H1 (cell line): ENCODE results near the gene MFN1. TPM values are rescaled to one million over a fixed set of nuclear protein-coding genes. Genes with fewer than 3 reads are reported as not detected.

Experiments used
- CTCF ChIA-PET: fragments of 300-600 bp; sonication (Branson Sonifier 250); formaldehyde crosslinking; loops from one replicate; lab custom pipeline; 2021; ENCODE audit not compliant: partially characterized antibody; lab: Charles Lee
- POLR2A ChIA-PET: fragments of 300-600 bp; sonication (Branson Sonifier 250); formaldehyde crosslinking; loops from one replicate; lab custom pipeline; 2021; ENCODE audit warnings: inconsistent platforms; ENCODE audit not compliant: partially characterized antibody; lab: Charles Lee
- DNase-seq, 2 experiments: peaks; one replicate each; pipeline versions ENCODE4 v3.0.0 to v3.0.0-alpha.2; 2010 to 2022; ENCODE audit warnings: low spot score in 2 of 2, low read depth in 1 of 2, mixed read lengths in 1 of 2
- FAIRE-seq: peaks from 2 replicates; lab custom pipeline; 2011; peaks lifted over from hg19 to GRCh38; lab: Jason Lieb, UNC
- H2AFZ ChIP-seq: 2 replicates; pipeline ENCODE4 v1.8.1; 2012; ENCODE audit warnings: low read length, inconsistent platforms
- H2AK5ac ChIP-seq: 2 replicates; pipeline ENCODE4 v1.6.1; 2013; ENCODE audit warnings: low read depth, low read length
- H2BK120ac ChIP-seq: replicated peaks from 2 replicates; pipeline ENCODE3; 2013; ENCODE audit warnings: low read depth, low read length, inconsistent platforms
- H2BK12ac ChIP-seq: 2 replicates; pipeline ENCODE4 v1.6.1; 2013; ENCODE audit warnings: low read depth, low read length
- H2BK15ac ChIP-seq: 2 replicates; pipeline ENCODE4 v1.6.1; 2013; ENCODE audit warnings: low read length
- H2BK20ac ChIP-seq: 2 replicates; pipeline ENCODE4 v1.6.1; 2013; ENCODE audit warnings: low read length
- H2BK5ac ChIP-seq: 2 replicates; pipeline ENCODE4 v1.6.1; 2013; ENCODE audit warnings: low read depth, low read length
- H3K14ac ChIP-seq: 2 replicates; pipeline ENCODE4 v1.6.1; 2013; ENCODE audit warnings: inconsistent platforms; ENCODE audit not compliant: insufficient read length
- H3K18ac ChIP-seq: 2 replicates; pipeline ENCODE4 v1.6.1; 2013; ENCODE audit warnings: low read length; ENCODE audit errors: extremely low read depth
- H3K23ac ChIP-seq: 2 replicates; pipeline ENCODE4 v1.6.1; 2013; ENCODE audit warnings: inconsistent platforms; ENCODE audit not compliant: insufficient read length
- H3K23me2 ChIP-seq: 2 replicates; pipeline ENCODE4 v1.6.1; 2013; ENCODE audit warnings: low read depth, low read length
- H3K27ac ChIP-seq: 2 replicates; pipeline ENCODE4 v1.6.1; 2011; ENCODE audit warnings: low read depth, low read length, inconsistent platforms
- H3K27me3 ChIP-seq, 4 experiments: replicated peaks in 1 of 4; 1 replicate in 1 of 4; 2 replicates in 3 of 4; pipeline versions ENCODE4 v1.6.1 to v1.8.1; 2011 to 2013; ENCODE audit warnings: low read length in 3 of 4, mild to moderate bottlenecking in 3 of 4, inconsistent platforms in 2 of 4, mixed read lengths in 2 of 4, moderate library complexity in 1 of 4; ENCODE audit not compliant: control insufficient read depth in 3 of 4, insufficient read depth in 3 of 4; ENCODE audit errors: extremely low read depth in 1 of 4
- H3K36me3 ChIP-seq, 4 experiments: 2 replicates each; pipeline versions ENCODE4 v1.6.1 to v1.8.1; 2011 to 2013; ENCODE audit warnings: mild to moderate bottlenecking in 4 of 4, low read length in 3 of 4, moderate library complexity in 2 of 4, control low read depth in 1 of 4, inconsistent platforms in 1 of 4; ENCODE audit not compliant: insufficient read depth in 4 of 4, control insufficient read depth in 2 of 4
- H3K4ac ChIP-seq: replicated peaks from 2 replicates; pipeline ENCODE3; 2013; ENCODE audit warnings: low read length, low read depth, mixed read lengths, inconsistent platforms; ENCODE audit not compliant: insufficient read length
- H3K4me1 ChIP-seq, 4 experiments: replicated peaks in 1 of 4; 1 replicate in 1 of 4; 2 replicates in 3 of 4; pipeline versions ENCODE4 v1.6.1 to v1.8.1; 2011 to 2013; ENCODE audit warnings: low read length in 3 of 4, inconsistent platforms in 2 of 4, mixed read lengths in 1 of 4; ENCODE audit not compliant: insufficient read depth in 4 of 4, control insufficient read depth in 3 of 4
- H3K4me2 ChIP-seq, 2 experiments: 2 replicates each; pipeline versions ENCODE4 v1.6.1 to v1.8.1; 2011 to 2013; ENCODE audit warnings: low read depth in 2 of 2, low read length in 2 of 2, control low read depth in 1 of 2, inconsistent platforms in 1 of 2, mild to moderate bottlenecking in 1 of 2; ENCODE audit not compliant: insufficient read depth in 1 of 2
- H3K4me3 ChIP-seq, 4 experiments: fragments of 200-600, 300-600 bp in 1 of 4; sonication (generic), shearing (Covaris generic), sonication (Bioruptor Twin) in 1 of 4; 2 replicates each; pipeline versions ENCODE4 v1.5.1 to v1.8.1; 2011 to 2016; ENCODE audit warnings: low read length in 4 of 4, low read depth in 3 of 4, control low read depth in 2 of 4, inconsistent platforms in 2 of 4, mild to moderate bottlenecking in 2 of 4, mixed read lengths in 1 of 4, moderate library complexity in 1 of 4; ENCODE audit not compliant: insufficient read depth in 2 of 4; ENCODE audit errors: extremely low read depth in 1 of 4
- H3K56ac ChIP-seq: replicated peaks from 2 replicates; pipeline ENCODE3; 2013; ENCODE audit warnings: low read depth, mild to moderate bottlenecking, mixed read lengths, low read length, inconsistent platforms; ENCODE audit not compliant: insufficient read length
- H3K79me1 ChIP-seq: 2 replicates; pipeline ENCODE4 v1.6.1; 2013; ENCODE audit warnings: low read depth, low read length, control low read depth
- H3K79me2 ChIP-seq, 2 experiments: 2 replicates each; pipeline versions ENCODE4 v1.6.1 to v1.8.1; 2012 to 2013; ENCODE audit warnings: low read length in 2 of 2, mild to moderate bottlenecking in 2 of 2, inconsistent platforms in 1 of 2; ENCODE audit not compliant: insufficient read depth in 2 of 2, control insufficient read depth in 1 of 2
- H3K9ac ChIP-seq, 4 experiments: replicated peaks in 1 of 4; 1 replicate in 1 of 4; 2 replicates in 3 of 4; pipeline versions ENCODE4 v1.6.1 to v1.8.1; 2011 to 2013; ENCODE audit warnings: low read depth in 3 of 4, low read length in 3 of 4, control low read depth in 2 of 4, mild to moderate bottlenecking in 2 of 4, moderate library complexity in 2 of 4, inconsistent platforms in 1 of 4; ENCODE audit errors: extremely low read depth in 1 of 4
- H3K9me3 ChIP-seq, 2 experiments: 2 replicates each; pipeline versions ENCODE4 v1.6.1 to v1.8.1; 2012 to 2013; ENCODE audit warnings: mild to moderate bottlenecking in 2 of 2, moderate library complexity in 2 of 2, control low read depth in 1 of 2, inconsistent platforms in 1 of 2, low read depth in 1 of 2, low read length in 1 of 2, mixed read lengths in 1 of 2; ENCODE audit not compliant: insufficient read depth in 2 of 2
- H4K20me1 ChIP-seq, 2 experiments: replicated peaks in 1 of 2; 2 replicates each; pipeline versions ENCODE3 to v1.8.1; 2011 to 2013; ENCODE audit warnings: inconsistent platforms in 2 of 2, low read length in 2 of 2, mild to moderate bottlenecking in 1 of 2; ENCODE audit not compliant: insufficient read depth in 2 of 2, control insufficient read depth in 1 of 2
- H4K5ac ChIP-seq: 2 replicates; pipeline ENCODE4 v1.6.1; 2013; ENCODE audit warnings: low read length, low read depth, mixed read lengths, inconsistent platforms; ENCODE audit not compliant: insufficient read length
- H4K8ac ChIP-seq: 2 replicates; pipeline ENCODE4 v1.8.0; 2013; ENCODE audit warnings: mild to moderate bottlenecking, moderate library complexity, low read length, inconsistent platforms; ENCODE audit not compliant: insufficient read depth; ENCODE audit errors: extremely low read depth
- H4K91ac ChIP-seq: replicated peaks from 2 replicates; pipeline ENCODE3; 2013; ENCODE audit warnings: low read length, mixed read lengths, inconsistent platforms; ENCODE audit not compliant: insufficient read length
- BACH1 ChIP-seq: IDR thresholded peaks from 2 replicates; pipeline ENCODE4 v1.6.1; 2012; ENCODE audit warnings: low read length, improper control_type of control experiment
- BRCA1 ChIP-seq: IDR thresholded peaks from 2 replicates; pipeline ENCODE4 v1.6.1; 2012; ENCODE audit warnings: low read depth, low read length, improper control_type of control experiment
- CBX5 ChIP-seq: fragments of 300-800, 300-1000 bp; sonication (generic); IDR thresholded peaks from 2 replicates; pipeline ENCODE4 v1.7.1; 2016; ENCODE audit warnings: antibody characterized with exemption, low read length, low read depth
- KDM5A ChIP-seq: fragments of 200-600 bp; IDR thresholded peaks from 2 replicates; pipeline ENCODE4 v1.7.1; 2012; ENCODE audit warnings: mild to moderate bottlenecking, low read length, inconsistent platforms, mixed read lengths
- MAFK ChIP-seq: IDR thresholded peaks from 2 replicates; pipeline ENCODE4 v1.6.1; 2012; ENCODE audit warnings: low read depth, mild to moderate bottlenecking, improper control_type of control experiment, low read length
- POLR2A ChIP-seq, 2 experiments: IDR thresholded peaks; 1 replicate in 1 of 2; 2 replicates in 1 of 2; pipeline ENCODE4 v1.6.1; 2011; ENCODE audit warnings: low read depth in 2 of 2, low read length in 2 of 2, mild to moderate bottlenecking in 2 of 2; ENCODE audit errors: control extremely low read depth in 1 of 2
- RAD21 ChIP-seq, 2 experiments: IDR thresholded peaks in 1 of 2; conservative IDR thresholded peaks in 1 of 2; 2 replicates each; pipeline ENCODE4 v1.6.1; 2011; ENCODE audit warnings: low read depth in 2 of 2, low read length in 2 of 2, improper control_type of control experiment in 1 of 2, inconsistent platforms in 1 of 2, mild to moderate bottlenecking in 1 of 2, moderate library complexity in 1 of 2
- RBBP5 ChIP-seq: IDR thresholded peaks from 2 replicates; pipeline ENCODE4 v1.7.1; 2012; ENCODE audit warnings: low read depth, mild to moderate bottlenecking, inconsistent platforms, low read length, moderate library complexity, borderline replicate concordance
- RFX5 ChIP-seq: IDR thresholded peaks from 2 replicates; pipeline ENCODE4 v1.6.1; 2011; ENCODE audit warnings: low read depth, low read length, improper control_type of control experiment, borderline replicate concordance
- SP1 ChIP-seq: IDR thresholded peaks from 2 replicates; pipeline ENCODE4 v1.6.1; 2011; ENCODE audit warnings: low read depth, low read length
- SP2 ChIP-seq: IDR thresholded peaks from 2 replicates; pipeline ENCODE4 v1.6.1; 2012; ENCODE audit warnings: mild to moderate bottlenecking, low read length, inconsistent platforms
- SP4 ChIP-seq: IDR thresholded peaks from 2 replicates; pipeline ENCODE4 v1.6.1; 2012; ENCODE audit warnings: low read length, inconsistent platforms
- TEAD4 ChIP-seq: IDR thresholded peaks from 2 replicates; pipeline ENCODE4 v1.6.1; 2012; ENCODE audit warnings: low read depth, low read length, inconsistent platforms, mixed read lengths
- USF2 ChIP-seq: IDR thresholded peaks from 2 replicates; pipeline ENCODE4 v1.6.1; 2011; ENCODE audit warnings: low read length, improper control_type of control experiment
- YY1 ChIP-seq: IDR thresholded peaks from 2 replicates; pipeline ENCODE4 v1.6.1; 2011; ENCODE audit warnings: low read depth, mild to moderate bottlenecking, low read length
- WGBS, 2 experiments: shearing (Covaris generic) in 1 of 2; methylation state at CpG; one replicate each; pipeline versions ENCODE4 v1.1.6 to v1.1.7; 2013 to 2015; ENCODE audit warnings: low lambda C conversion rate in 2 of 2, mixed read lengths in 2 of 2, inconsistent platforms in 1 of 2, low coverage in 1 of 2, missing lambda C conversion rate in 1 of 2; ENCODE audit not compliant: insufficient replicate concordance in 2 of 2, insufficient coverage in 1 of 2, insufficient read length in 1 of 2; ENCODE audit errors: extremely low coverage in 1 of 2, missing lambda C conversion rate in 1 of 2; 5-methylcytosine and 5-hydroxymethylcytosine counted together
- polyA plus RNA-seq, 7 experiments: library from polyadenylated mRNA; depleted of rRNA in 3 of 7; stranded (reverse) in 5 of 7; unstranded in 2 of 7; fragments of >200 nt in 5 of 7; fragments of 200-250 nt in 2 of 7; gene quantifications; 1 replicate in 5 of 7; 2 replicates in 1 of 7; 4 replicates in 1 of 7; pipeline versions ENCODE4 v1.2.1 to v1.2.3, GENCODE V29; 2011 to 2013; ENCODE audit warnings: missing spikeins in 2 of 7, mixed read lengths in 2 of 7
- total RNA-seq: library from RNA; stranded (reverse); fragmentation: NEBNext Ultra II Directional; extraction: Animal tissue kit (Norgen Biotek cat#: 25700); gene quantifications from 2 replicates; pipeline ENCODE4 v1.2.1, GENCODE V29; 2021

The MFN1 gene
- total and polyA plus RNA-seq, 2 of the 8 experiments (the other 6 are each of a cell fraction or from before 2014, with no cell fraction given), result 9.1 to 35.6 TPM

GRCh38 chr3:179415377-179415776 is 67.9 kb downstream of the MFN1 start:
- FAIRE-seq (no peak), DNase-seq (no peak)
- CTCF ChIA-PET, result interaction anchor here (0.7 kb wide), 1 partner anchor 143 kb away, joined by 4 read pairs; no protein-coding TSS in a partner anchor
- Histone ChIP-seq H4K91ac (no peak overlapping the region), H3K18ac (no peak overlapping the region), H3K14ac (no peak overlapping the region), H4K20me1 (no peaks in the 10 kb centered on the region), H2AK5ac (no peak overlapping the region), H2BK5ac (no peak overlapping the region), H2BK120ac (no peak overlapping the region), H4K8ac (no peak overlapping the region), H3K36me3 (0 out of 8 replicates have a peak, but pooled peaks cover 0 to 4% (median under 1%) of the 10 kb centered on the region in 4 experiments), H3K4me3 (no peak overlapping the region), H2BK20ac (no peak overlapping the region), H3K4ac (no peak overlapping the region), H3K9me3 (no peaks in the 10 kb centered on the region), H4K5ac (no peak overlapping the region), H3K27ac (no peak overlapping the region), H2BK12ac (no peak overlapping the region), H2AFZ (no peak overlapping the region), H3K9ac (no peak overlapping the region), H3K27me3 (no peaks in the 10 kb centered on the region), H3K4me2 (no peak overlapping the region), H3K79me1 (no peaks in the 10 kb centered on the region), H3K23ac (no peak overlapping the region), H2BK15ac (no peak overlapping the region), H3K79me2 (no peaks in the 10 kb centered on the region), H3K4me1 (0 out of 7 replicates have a peak, but pooled peaks cover 0 to 1% (median 0%) of the 10 kb centered on the region in 4 experiments), H3K56ac (no peak overlapping the region), H3K23me2 (no peaks in the 10 kb centered on the region)
- POLR2A ChIA-PET, result no interaction called here
- WGBS, 2 experiments, result 97% methylated on average over 4 of the region's 4 CpGs; no CpG with 5 or more reads in 1 of the 2 experiments
- TF ChIP-seq BACH1 (no peak), CBX5 (no peak), RFX5 (no peak), POLR2A (IDR thresholded peaks at IDR 0.05; ENCODE audit: control extremely low read depth in 1 of 2, low read depth in 2 of 2, low read length in 2 of 2) (no peak), BRCA1 (no peak), RAD21 (IDR thresholded peaks at IDR 0.05 in 1 of 2, conservative IDR thresholded peaks at IDR 0.05 in 1 of 2; ENCODE audit: low read depth in 2 of 2, low read length in 2 of 2) (no peak), USF2 (no peak), RBBP5 (no peak), KDM5A (no peak), SP2 (no peak), YY1 (no peak), SP4 (no peak), MAFK (no peak), TEAD4 (no peak), SP1 (no peak)
